Kidney epithelial cell (primary cell): ENCODE measurements around the gene MORN4. TPM values are rescaled to one million over a fixed set of nuclear protein-coding genes. Genes with fewer than 3 reads are reported as not detected.

Source experiments
- DNase-seq: peaks from one replicate; pipeline ENCODE4 v3.0.0-alpha.2; 2010; ENCODE audit warnings: low read depth
- H3K27me3 ChIP-seq: 2 replicates; pipeline ENCODE4 v1.6.0; 2011; ENCODE audit warnings: low read length; ENCODE audit not compliant: control insufficient read depth, insufficient read depth
- H3K36me3 ChIP-seq: 2 replicates; pipeline ENCODE4 v1.5.1; 2011; ENCODE audit warnings: low read length; ENCODE audit not compliant: control insufficient read depth, insufficient read depth
- H3K4me3 ChIP-seq: 2 replicates; pipeline ENCODE4 v1.5.1; 2011; ENCODE audit warnings: low read depth, mild to moderate bottlenecking, control low read depth, low read length
- total RNA-seq: library from RNA; depleted of rRNA; stranded (reverse); fragments of >200 nt; gene quantifications from 2 replicates; pipeline ENCODE4 v1.2.3, GENCODE V29; 2015
- TF ChIP-seq, protein P1 (sequence below): IDR thresholded peaks from 2 replicates; pipeline ENCODE4 v1.5.1; 2011; ENCODE audit warnings: mild to moderate bottlenecking, moderate library complexity, low read length, control low read depth, inconsistent platforms; ENCODE audit not compliant: insufficient read depth, poor library complexity, severe bottlenecking

The MORN4 gene
- total RNA-seq, 1 donor from 2014 or later, result 12.4 TPM

DNA sequence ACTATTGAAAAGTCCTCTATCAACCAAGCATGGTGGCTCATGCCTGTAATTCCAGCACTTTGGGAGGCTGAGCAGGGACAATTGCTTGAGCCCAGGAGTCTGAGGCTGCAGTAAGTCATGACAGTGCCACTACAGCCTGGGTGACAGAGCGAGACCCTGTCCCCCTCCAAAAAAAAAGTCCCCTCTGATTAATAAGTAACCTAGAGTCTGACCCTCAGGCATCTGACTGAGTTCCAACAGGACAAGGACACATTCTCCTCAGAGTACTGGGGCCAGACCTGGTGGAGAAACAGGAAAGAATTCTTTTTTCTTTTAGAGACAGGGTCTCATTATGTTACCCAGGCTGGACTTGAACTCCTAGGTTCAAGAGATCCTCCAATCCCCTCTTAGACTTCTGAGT, 10.0 kb downstream of the MORN4 start:
- TF ChIP-seq, protein P1, sequence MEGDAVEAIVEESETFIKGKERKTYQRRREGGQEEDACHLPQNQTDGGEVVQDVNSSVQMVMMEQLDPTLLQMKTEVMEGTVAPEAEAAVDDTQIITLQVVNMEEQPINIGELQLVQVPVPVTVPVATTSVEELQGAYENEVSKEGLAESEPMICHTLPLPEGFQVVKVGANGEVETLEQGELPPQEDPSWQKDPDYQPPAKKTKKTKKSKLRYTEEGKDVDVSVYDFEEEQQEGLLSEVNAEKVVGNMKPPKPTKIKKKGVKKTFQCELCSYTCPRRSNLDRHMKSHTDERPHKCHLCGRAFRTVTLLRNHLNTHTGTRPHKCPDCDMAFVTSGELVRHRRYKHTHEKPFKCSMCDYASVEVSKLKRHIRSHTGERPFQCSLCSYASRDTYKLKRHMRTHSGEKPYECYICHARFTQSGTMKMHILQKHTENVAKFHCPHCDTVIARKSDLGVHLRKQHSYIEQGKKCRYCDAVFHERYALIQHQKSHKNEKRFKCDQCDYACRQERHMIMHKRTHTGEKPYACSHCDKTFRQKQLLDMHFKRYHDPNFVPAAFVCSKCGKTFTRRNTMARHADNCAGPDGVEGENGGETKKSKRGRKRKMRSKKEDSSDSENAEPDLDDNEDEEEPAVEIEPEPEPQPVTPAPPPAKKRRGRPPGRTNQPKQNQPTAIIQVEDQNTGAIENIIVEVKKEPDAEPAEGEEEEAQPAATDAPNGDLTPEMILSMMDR, result no peak
- Histone ChIP-seq H3K36me3 (no peaks in the 10 kb centered on the region), H3K4me3 (no peak overlapping the region), H3K27me3 (no peaks in the 10 kb centered on the region)
- DNase-seq, result no peak

DNA sequence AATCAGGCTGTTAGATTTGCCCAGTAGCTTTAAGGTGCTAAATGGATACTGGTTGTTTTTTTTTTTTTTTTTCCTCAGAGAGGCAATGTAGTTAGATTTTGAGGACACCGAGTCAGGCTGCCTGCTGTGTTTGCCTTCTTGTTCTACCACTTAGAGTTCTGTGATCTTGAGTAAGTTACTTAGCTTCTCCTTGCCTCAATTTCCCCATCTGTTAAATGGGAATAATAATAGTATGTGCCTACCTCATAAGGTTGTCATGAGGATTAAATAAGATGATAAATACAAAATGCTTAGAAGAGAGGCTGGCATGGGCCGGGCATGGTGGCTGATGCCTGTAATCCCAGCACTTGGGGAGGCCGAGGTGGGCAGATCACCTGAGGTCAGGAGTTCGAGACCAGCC, 14.6 kb downstream of the MORN4 start:
- TF ChIP-seq, protein P1, result no peak

DNA sequence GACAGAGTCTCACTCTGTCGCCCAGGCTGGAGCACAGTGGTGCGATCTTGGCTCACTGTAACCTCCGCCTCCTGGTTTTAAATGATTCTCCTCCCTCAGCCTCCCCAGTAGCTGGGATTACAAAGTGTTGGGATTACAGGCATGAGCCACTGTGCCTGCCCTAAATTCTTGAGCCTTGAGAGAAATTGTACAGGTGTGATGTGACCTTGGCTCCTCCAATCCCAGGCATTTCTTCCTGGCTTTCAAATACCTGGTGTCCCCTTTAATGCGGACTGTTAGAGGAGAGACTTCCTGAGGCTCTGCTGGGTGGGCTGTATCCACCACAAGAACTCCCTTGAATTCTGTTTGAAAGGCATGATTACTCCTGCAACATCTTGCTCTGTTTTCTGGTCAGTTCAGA, 15.0 kb downstream of the MORN4 start:
- H3K4me3 ChIP-seq, result no peak overlapping the region
- no peaks in the 10 kb centered on the region for H3K27me3 ChIP-seq
- TF ChIP-seq, protein P1, result no peak
- DNase-seq, result no peak
- no peaks in the 10 kb centered on the region for H3K36me3 ChIP-seq

More for the DNA sequence above, 14.6 kb downstream of the MORN4 start:
- DNase-seq, result no peak
- Histone ChIP-seq H3K27me3 (no peaks in the 10 kb centered on the region), H3K36me3 (no peaks in the 10 kb centered on the region), H3K4me3 (no peak overlapping the region)

DNA sequence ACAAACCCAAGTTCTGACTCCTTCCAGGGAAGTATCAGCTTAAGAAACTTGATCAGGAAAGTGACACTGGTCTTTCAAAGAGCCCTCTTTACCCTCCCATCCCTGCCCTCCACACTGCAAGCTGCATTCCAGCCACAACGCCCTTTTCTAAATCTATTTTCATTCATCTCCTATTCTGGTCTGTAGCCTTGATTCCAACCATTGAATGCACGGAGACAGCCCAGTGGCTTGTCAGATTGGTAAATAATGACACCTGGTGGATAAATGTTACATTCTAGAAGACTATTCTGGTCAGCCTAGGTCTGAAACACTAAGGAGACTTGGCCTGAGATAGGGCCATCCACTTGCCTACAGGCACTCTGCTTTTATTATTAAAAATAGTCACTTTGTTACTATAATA, 20.9 kb downstream of the MORN4 start:
- no peak overlapping the region for H3K4me3 ChIP-seq
- H3K27me3 ChIP-seq, result no peaks in the 10 kb centered on the region
- no peaks in the 10 kb centered on the region for H3K36me3 ChIP-seq
- DNase-seq, result no peak
- TF ChIP-seq, protein P1, result peak; percentile 37

DNA sequence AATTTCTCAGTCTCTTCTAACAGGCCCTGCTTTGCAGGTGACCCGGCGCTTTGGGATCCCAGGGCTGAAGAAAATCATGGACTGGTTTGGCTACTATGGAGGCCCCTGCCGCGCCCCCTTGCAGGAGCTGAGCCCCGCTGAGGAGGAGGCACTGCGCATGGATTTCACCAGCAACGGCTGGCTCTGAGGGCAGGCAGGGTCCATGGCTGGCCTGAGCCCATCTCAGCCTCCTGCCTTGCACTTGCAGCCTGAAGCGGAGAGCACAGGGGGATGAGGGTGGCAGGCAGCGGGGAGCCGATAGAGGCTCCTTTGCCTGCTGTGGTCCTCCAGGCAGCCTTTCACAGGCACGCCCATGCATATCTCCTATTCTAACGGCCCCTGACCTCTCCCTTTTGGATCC, 21.8 kb downstream of the MORN4 start:
- no peak for DNase-seq
- no peak overlapping the region for H3K4me3 ChIP-seq
- H3K36me3 ChIP-seq, result no peaks in the 10 kb centered on the region
- H3K27me3 ChIP-seq, result no peaks in the 10 kb centered on the region
- TF ChIP-seq, protein P1, result no peak

DNA sequence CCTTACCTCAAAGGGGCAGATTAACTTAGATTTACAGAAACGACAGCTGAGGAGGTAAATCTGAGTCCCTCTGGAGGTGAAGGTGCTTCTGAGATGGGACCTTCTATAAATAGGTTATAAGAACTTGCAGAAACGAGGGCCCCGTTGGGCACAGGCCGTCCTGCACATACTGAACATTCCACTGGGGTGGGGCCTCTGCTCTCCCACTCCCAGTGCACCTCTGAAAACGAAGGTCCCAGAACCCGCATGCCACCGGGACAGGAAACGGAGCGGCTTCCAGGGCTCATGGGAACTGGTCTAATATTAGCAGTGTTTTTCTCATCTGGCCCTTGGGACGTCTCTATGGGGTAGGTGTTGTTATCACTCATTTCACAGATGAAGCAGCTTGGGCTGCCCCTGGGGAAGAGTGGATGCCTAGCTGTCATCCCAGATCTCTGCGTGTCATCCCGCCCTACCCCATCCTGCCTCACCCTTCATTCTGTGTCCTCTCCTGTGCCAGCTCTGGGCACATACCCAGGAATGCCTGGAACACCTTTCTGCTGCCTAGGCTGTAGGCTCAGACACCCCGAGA, 24.2 kb downstream of the MORN4 start:
- H3K36me3 ChIP-seq, result no peaks in the 10 kb centered on the region
- no peaks in the 10 kb centered on the region for H3K27me3 ChIP-seq
- no peak overlapping the region for H3K4me3 ChIP-seq
- no peak for DNase-seq
- TF ChIP-seq, protein P1, result no peak
